ENCODE data around the gene DNAH17.

DNA sequence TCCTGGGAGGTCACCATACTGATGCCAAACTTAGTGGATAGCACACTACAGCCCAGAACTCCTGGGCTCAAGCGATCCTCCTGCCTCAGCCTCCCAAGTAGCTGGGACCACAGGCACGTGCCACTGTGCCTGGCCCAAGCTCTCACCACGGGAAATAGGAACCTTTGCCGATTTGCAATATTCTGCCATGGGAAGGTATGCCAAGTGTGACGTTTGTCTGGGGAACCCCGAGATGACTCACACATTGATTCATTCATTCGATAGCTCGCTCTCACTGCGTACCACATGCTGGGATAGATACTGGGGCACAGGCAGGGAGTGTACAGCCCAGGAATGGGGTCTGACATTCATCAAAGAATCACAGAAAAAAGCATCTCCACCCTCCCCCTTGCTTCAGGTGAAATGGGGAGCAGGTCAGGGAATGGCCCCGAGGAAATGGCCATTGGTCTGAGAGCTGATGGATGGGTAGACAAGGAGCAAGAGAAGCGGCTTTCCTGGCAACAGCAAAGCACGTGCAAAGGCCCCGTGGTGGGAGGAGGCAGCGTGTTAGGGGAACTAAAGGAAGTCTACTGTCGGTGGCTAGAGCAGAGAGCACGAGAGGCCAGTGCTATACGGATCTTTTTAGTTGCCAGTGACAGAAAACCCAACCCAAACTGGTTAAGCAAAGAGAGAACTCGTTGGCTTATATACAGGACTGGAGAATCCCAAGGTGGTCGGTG is 44.1 kb downstream of the DNAH17 start:
- TF ChIP-seq POLR2A (IDR thresholded peaks at IDR 0.05; ENCODE audit: low read depth, low read length) (no peak), POLR2AphosphoS5 (IDR thresholded peaks at IDR 0.05; ENCODE audit: low read depth, low read length) (no peak)

All from GM12892 (cell line).